Peyer's patch (tissue), 4 donors: ENCODE data around the gene SNX20. TPM values are rescaled to one million over a fixed set of nuclear protein-coding genes. Genes with fewer than 3 reads are reported as not detected.

Experiments
- DNase-seq, 3 donors: peaks; one replicate each; pipeline ENCODE4 v3.0.0-alpha.2; 2017 to 2019
- H3K27ac ChIP-seq, 4 donors: fragments of 200-600 bp; sonication (generic); one replicate each; pipeline ENCODE4 v1.5.1; 2016 to 2019
- H3K27me3 ChIP-seq, 2 donors: fragments of 200-600 bp; sonication (generic); one replicate each; pipeline ENCODE4 v1.5.1; 2019
- H3K36me3 ChIP-seq, 3 donors: fragments of 200-600 bp; sonication (generic); one replicate each; pipeline ENCODE4 v1.5.1; 2016 to 2019
- H3K4me1 ChIP-seq, 4 donors: fragments of 200-600 bp; sonication (generic); one replicate each; pipeline ENCODE4 v1.5.1; 2016 to 2019
- H3K4me3 ChIP-seq, 4 donors: fragments of 200-600 bp; sonication (generic); 1 replicate in 3 of 4; 2 replicates in 1 of 4; pipeline ENCODE4 v1.5.1; 2016 to 2019; ENCODE audit warnings: mild to moderate bottlenecking in 1 of 4
- H3K9me3 ChIP-seq, 4 donors: fragments of 200-600 bp; sonication (generic); one replicate each; pipeline ENCODE4 v1.5.1; 2016 to 2019; ENCODE audit warnings: mild to moderate bottlenecking in 1 of 4
- POLR2A ChIP-seq, 2 donors: fragments of 450-650 bp; IDR thresholded peaks; one replicate each; pipeline ENCODE4 v1.5.1; 2017; ENCODE audit warnings: antibody characterized with exemption in 2 of 2, mild to moderate bottlenecking in 2 of 2, moderate library complexity in 2 of 2
- total RNA-seq, 4 donors: library from RNA; depleted of rRNA; stranded (reverse); fragments of >200 nt; gene quantifications; one replicate each; pipeline ENCODE4 v1.1.0, GENCODE V29; 2016
- TF ChIP-seq, protein P1 (sequence below), 6 experiments: fragments of 450-650 bp in 4 of 6; fragments of 200-600 bp in 2 of 6; sonication (generic) in 1 of 6; IDR thresholded peaks; one replicate each; pipeline ENCODE4 v1.5.1; 2017 to 2019; ENCODE audit warnings: antibody characterized with exemption in 6 of 6, mild to moderate bottlenecking in 3 of 6, moderate library complexity in 1 of 6

SNX20 gene
- total RNA-seq, 4 donors from 2014 or later, result 1.3 to 10.7 (median 2.3) TPM

DNA sequence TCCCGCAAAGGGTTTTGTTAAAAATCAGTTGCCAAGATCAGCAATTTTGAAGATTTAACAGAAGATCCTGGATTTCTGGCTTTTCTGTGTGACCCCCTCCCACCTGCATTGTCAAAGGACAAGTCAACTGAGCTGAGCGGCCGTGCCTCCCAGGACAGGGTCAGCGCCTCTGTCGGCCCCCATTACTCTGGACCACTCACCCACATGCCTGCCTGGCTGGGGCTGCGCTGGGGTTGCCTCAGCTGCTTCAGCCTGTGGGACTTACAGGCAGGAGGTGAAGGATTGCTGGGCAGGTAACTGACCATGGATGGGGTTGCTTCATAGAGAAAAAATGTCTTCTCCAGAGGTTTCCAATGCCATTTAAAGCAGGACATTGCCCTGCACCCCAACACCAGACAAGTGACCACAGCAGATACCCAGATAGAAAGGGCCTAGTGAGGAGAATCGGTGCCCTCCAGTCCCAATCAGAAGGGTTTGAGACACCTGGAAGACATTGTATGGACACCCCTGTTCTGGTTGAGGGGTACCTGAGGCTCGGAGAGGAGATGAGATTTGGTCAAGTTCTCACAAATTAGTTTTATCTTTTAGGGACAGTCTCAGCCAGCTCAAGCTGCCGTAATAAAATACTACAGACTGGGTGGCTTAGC, 52.8 kb downstream of the SNX20 start:
- no peak overlapping the region for H3K27ac ChIP-seq
- no peak for DNase-seq
- no peaks in the 10 kb centered on the region for H3K36me3 ChIP-seq
- no peaks in the 10 kb centered on the region for H3K9me3 ChIP-seq
- no peak overlapping the region for H3K4me3 ChIP-seq
- H3K27me3 ChIP-seq, result no peaks in the 10 kb centered on the region
- H3K4me1 ChIP-seq, result peaks cover 0 to 16% (median 5%) of the 10 kb centered on the region in 4 donors
- no peak for TF ChIP-seq POLR2A (IDR thresholded peaks at IDR 0.05)
- TF ChIP-seq, protein P1, sequence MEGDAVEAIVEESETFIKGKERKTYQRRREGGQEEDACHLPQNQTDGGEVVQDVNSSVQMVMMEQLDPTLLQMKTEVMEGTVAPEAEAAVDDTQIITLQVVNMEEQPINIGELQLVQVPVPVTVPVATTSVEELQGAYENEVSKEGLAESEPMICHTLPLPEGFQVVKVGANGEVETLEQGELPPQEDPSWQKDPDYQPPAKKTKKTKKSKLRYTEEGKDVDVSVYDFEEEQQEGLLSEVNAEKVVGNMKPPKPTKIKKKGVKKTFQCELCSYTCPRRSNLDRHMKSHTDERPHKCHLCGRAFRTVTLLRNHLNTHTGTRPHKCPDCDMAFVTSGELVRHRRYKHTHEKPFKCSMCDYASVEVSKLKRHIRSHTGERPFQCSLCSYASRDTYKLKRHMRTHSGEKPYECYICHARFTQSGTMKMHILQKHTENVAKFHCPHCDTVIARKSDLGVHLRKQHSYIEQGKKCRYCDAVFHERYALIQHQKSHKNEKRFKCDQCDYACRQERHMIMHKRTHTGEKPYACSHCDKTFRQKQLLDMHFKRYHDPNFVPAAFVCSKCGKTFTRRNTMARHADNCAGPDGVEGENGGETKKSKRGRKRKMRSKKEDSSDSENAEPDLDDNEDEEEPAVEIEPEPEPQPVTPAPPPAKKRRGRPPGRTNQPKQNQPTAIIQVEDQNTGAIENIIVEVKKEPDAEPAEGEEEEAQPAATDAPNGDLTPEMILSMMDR (IDR thresholded peaks at IDR 0.05), result no peak

DNA sequence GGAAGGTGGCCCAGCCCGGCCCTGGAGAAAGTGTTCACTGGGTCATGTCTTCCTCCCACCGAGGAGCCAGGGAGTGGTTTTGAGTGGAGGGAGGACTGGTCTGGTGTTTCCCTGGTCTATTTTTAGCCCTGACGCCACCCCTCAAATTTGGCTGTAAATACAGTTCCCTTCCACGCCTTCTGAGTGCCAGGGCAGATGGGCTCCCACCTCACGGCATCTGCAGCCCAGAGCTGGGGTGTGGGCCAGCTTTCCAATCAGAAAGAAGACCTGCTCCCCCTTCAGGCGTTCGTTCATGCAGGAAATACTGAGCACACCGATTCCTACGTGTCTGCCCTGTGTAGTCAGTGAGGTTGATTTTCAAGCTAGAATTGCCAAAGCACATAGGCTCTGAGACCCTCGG, 53.7 kb downstream of the SNX20 start:
- peak overlapping the region in 1 of 4 donors; percentile 40 for H3K27ac ChIP-seq

DNA sequence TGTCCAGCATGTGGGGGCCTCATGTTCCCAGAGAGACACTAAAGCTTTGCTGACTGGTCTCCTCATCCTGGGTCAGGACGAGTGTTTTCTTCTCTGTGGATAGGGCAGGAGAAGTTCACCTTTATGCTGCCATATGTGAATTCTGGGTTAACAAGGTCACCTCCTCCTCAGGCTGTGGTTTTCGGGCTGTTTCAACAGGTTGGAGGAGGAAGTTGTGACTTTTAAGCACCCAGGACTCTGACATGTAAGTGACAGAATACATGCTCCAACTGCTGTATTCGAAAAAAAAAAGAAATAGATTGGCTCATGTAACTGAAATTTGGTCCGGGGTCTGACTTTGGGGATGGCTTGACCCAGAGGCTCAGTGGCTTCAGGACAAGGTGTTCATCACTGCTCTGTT, 54.2 kb downstream of the SNX20 start:
- H3K27ac ChIP-seq, result peak overlapping the region in 1 of 4 donors; percentile 40
- H3K4me1 ChIP-seq, result peaks cover 0 to 16% (median 5%) of the 10 kb centered on the region in 4 donors
- no peak overlapping the region for H3K4me3 ChIP-seq
- TF ChIP-seq, protein P1 (IDR thresholded peaks at IDR 0.05), result no peak
- TF ChIP-seq POLR2A (IDR thresholded peaks at IDR 0.05), result no peak
- no peaks in the 10 kb centered on the region for H3K27me3 ChIP-seq
- no peaks in the 10 kb centered on the region for H3K36me3 ChIP-seq
- no peaks in the 10 kb centered on the region for H3K9me3 ChIP-seq
- no peak for DNase-seq

More for the DNA sequence above, 53.7 kb downstream of the SNX20 start:
- Histone ChIP-seq H3K36me3 (no peaks in the 10 kb centered on the region), H3K9me3 (no peaks in the 10 kb centered on the region), H3K27me3 (no peaks in the 10 kb centered on the region), H3K4me3 (no peak overlapping the region), H3K4me1 (peaks cover 0 to 16% (median 5%) of the 10 kb centered on the region in 4 donors)
- DNase-seq, result peak in 2 of 3 donors; percentile 57 to 75
- no peak for TF ChIP-seq POLR2A (IDR thresholded peaks at IDR 0.05)
- TF ChIP-seq, protein P1 (IDR thresholded peaks at IDR 0.05), result peak in 5 of 6 experiments; percentile 21 to 37 (median 25)

DNA sequence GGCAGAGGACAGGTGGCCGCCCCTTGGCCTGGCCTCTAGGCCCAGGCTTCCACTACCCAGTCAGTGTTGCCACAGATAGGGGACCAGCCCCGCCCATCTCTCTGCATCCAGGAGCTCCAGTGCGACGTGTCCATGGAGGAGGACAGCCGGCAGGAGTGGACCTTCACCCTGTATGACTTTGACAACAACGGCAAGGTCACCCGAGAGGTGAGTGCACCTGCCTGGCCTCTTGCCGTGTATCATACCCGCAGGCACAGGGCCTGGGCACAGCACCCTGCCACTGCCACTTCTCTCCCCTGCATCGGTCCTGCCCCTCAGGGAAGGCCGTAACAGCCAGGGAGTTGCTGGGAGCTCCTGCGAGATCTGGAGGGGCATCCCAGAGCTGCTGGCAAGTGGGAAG, 55.7 kb downstream of the SNX20 start:
- TF ChIP-seq, protein P1 (IDR thresholded peaks at IDR 0.05), result no peak
- TF ChIP-seq POLR2A (IDR thresholded peaks at IDR 0.05), result no peak
- no peaks in the 10 kb centered on the region for H3K27me3 ChIP-seq
- peaks cover 0 to 16% (median 5%) of the 10 kb centered on the region in 4 donors for H3K4me1 ChIP-seq
- H3K4me3 ChIP-seq, result no peak overlapping the region
- H3K27ac ChIP-seq, result no peak overlapping the region
- no peaks in the 10 kb centered on the region for H3K36me3 ChIP-seq
- H3K9me3 ChIP-seq, result no peaks in the 10 kb centered on the region
- DNase-seq, result no peak

DNA sequence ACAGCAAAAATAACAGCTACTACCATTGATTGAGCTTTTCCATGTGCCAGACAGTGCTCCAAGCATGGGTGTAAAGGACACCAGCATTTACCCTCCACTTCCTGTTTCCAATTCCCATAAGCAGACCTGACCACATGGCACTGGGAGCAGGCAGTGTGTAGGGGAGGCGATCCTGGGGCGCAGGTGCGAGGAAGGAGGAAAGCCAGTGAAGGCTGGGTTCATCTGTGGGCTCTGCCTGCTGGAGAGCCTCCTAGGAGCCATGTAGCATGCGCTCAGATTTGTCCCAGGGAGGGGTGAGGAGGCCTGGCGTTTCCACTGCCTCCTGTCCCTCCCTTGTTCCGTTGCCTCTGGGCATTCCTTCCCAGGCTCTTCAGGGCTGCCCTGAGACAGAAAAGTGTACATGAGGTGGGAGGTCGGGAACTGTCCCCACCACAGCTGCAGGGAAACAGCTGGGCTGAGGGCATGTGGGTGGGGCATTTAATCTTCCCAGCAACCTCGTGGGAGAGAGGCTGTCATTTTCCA, 56.6 kb downstream of the SNX20 start:
- no peak overlapping the region for H3K4me3 ChIP-seq
- H3K27ac ChIP-seq, result no peak overlapping the region
- no peaks in the 10 kb centered on the region for H3K36me3 ChIP-seq
- DNase-seq, result no peak
- H3K9me3 ChIP-seq, result no peaks in the 10 kb centered on the region
- peaks cover 0 to 16% (median 5%) of the 10 kb centered on the region in 4 donors for H3K4me1 ChIP-seq
- no peaks in the 10 kb centered on the region for H3K27me3 ChIP-seq
- TF ChIP-seq, protein P1 (IDR thresholded peaks at IDR 0.05), result no peak
- no peak for TF ChIP-seq POLR2A (IDR thresholded peaks at IDR 0.05)
